IMR-90 (cell line): Measurements from ENCODE around the gene ZSCAN12. TPM values are rescaled to one million over a fixed set of nuclear protein-coding genes. Genes with fewer than 3 reads are reported as not detected.

ENCODE experiments used
- ATAC-seq: fragments of 200-7000 bp; cut with Tn5 transposase; 2 replicates; pipeline ENCODE4 v1.9.1; 2020; ENCODE audit warnings: low read depth, mild to moderate bottlenecking, moderate library complexity
- BruUV-seq: library from RNA; stranded (reverse); fragments of 400-500 nt; replicated peaks from 2 replicates; lab custom pipeline; 2021; lab: Mats Ljungman, UMichigan
- CTCF ChIA-PET: fragments of 300-600 bp; formaldehyde crosslinking; extraction: SDS; loops from one replicate; lab custom pipeline; 2021; ENCODE audit warnings: antibody characterized with exemption; lab: Yijun Ruan, JAX
- POLR2A ChIA-PET: fragments of 300-600 bp; sonication (Branson Sonifier 250); formaldehyde crosslinking; loops from one replicate; lab custom pipeline; 2022; ENCODE audit warnings: antibody characterized with exemption; ENCODE audit not compliant: unreplicated experiment; lab: Charles Lee
- DNase-seq: peaks from one replicate; pipeline ENCODE4 v3.0.0; 2013
- H2AFZ ChIP-seq: replicated peaks from 2 replicates; pipeline ENCODE3; 2013; ENCODE audit warnings: low read length, mild to moderate bottlenecking; ENCODE audit not compliant: poor library complexity
- H2AK5ac ChIP-seq: 2 replicates; pipeline ENCODE4 v1.6.1; 2013; ENCODE audit warnings: low read depth, low read length, inconsistent platforms
- H2AK9ac ChIP-seq: replicated peaks from 2 replicates; pipeline ENCODE3; 2013; ENCODE audit warnings: mild to moderate bottlenecking, low read depth, low read length, moderate library complexity; ENCODE audit not compliant: poor library complexity
- H2BK120ac ChIP-seq: 2 replicates; pipeline ENCODE4 v1.6.1; 2013; ENCODE audit warnings: low read depth, low read length, inconsistent platforms
- H2BK15ac ChIP-seq: 3 replicates; pipeline ENCODE4 v1.6.1; 2013; ENCODE audit warnings: low read depth, low read length, inconsistent platforms
- H2BK20ac ChIP-seq: 2 replicates; pipeline ENCODE4 v1.6.1; 2013; ENCODE audit warnings: low read depth, mild to moderate bottlenecking, inconsistent platforms, low read length, moderate library complexity
- H2BK5ac ChIP-seq: 2 replicates; pipeline ENCODE4 v1.6.1; 2013; ENCODE audit warnings: mild to moderate bottlenecking, low read depth, low read length, inconsistent platforms; ENCODE audit not compliant: poor library complexity, severe bottlenecking
- H3K14ac ChIP-seq: replicated peaks from 2 replicates; pipeline ENCODE4 v1.6.1; 2013; ENCODE audit warnings: low read depth, low read length, inconsistent platforms
- H3K18ac ChIP-seq: 2 replicates; pipeline ENCODE4 v1.6.1; 2013; ENCODE audit warnings: low read depth, low read length, control low read depth
- H3K23ac ChIP-seq: 2 replicates; pipeline ENCODE4 v1.6.1; 2013; ENCODE audit warnings: low read depth, low read length, inconsistent platforms
- H3K27ac ChIP-seq: 2 replicates; pipeline ENCODE4 v1.5.1; 2013; ENCODE audit warnings: mild to moderate bottlenecking, control low read depth, low read length; ENCODE audit not compliant: insufficient read depth
- H3K27me3 ChIP-seq: 2 replicates; pipeline ENCODE4 v1.6.1; 2013; ENCODE audit warnings: low read length; ENCODE audit not compliant: control insufficient read depth, insufficient read depth
- H3K36me3 ChIP-seq: 2 replicates; pipeline ENCODE4 v1.6.1; 2013; ENCODE audit warnings: low read length, mixed read lengths; ENCODE audit not compliant: control insufficient read depth, insufficient read depth
- H3K4ac ChIP-seq: 2 replicates; pipeline ENCODE4 v1.6.1; 2013; ENCODE audit warnings: low read depth, low read length, inconsistent platforms
- H3K4me1 ChIP-seq: 2 replicates; pipeline ENCODE4 v1.6.1; 2013; ENCODE audit warnings: low read length, mixed read lengths; ENCODE audit not compliant: control insufficient read depth, insufficient read depth
- H3K4me2 ChIP-seq: 2 replicates; pipeline ENCODE4 v1.6.1; 2013; ENCODE audit warnings: low read depth, mild to moderate bottlenecking, control low read depth, low read length, moderate library complexity
- H3K4me3 ChIP-seq: 2 replicates; pipeline ENCODE4 v1.5.1; 2013; ENCODE audit warnings: low read depth, mild to moderate bottlenecking, control low read depth, low read length, moderate library complexity; ENCODE audit not compliant: insufficient read depth
- H3K56ac ChIP-seq: 2 replicates; pipeline ENCODE4 v1.6.1; 2013; ENCODE audit warnings: low read length, inconsistent platforms; ENCODE audit not compliant: insufficient read depth; ENCODE audit errors: extremely low read depth
- H3K79me1 ChIP-seq, 2 experiments: 2 replicates each; pipeline ENCODE4 v1.6.1; 2013; ENCODE audit warnings: low read length in 2 of 2, inconsistent platforms in 1 of 2, low read depth in 1 of 2
- H3K9ac ChIP-seq: 2 replicates; pipeline ENCODE4 v1.6.1; 2013; ENCODE audit warnings: low read depth, low read length, control low read depth
- H3K9me1 ChIP-seq: 2 replicates; pipeline ENCODE4 v1.6.1; 2013; ENCODE audit warnings: low read length, inconsistent platforms; ENCODE audit not compliant: insufficient read depth
- H3K9me3 ChIP-seq: 2 replicates; pipeline ENCODE4 v1.6.1; 2013; ENCODE audit warnings: low read length; ENCODE audit not compliant: control insufficient read depth, insufficient read depth
- H4K20me1 ChIP-seq: 2 replicates; pipeline ENCODE4 v1.6.1; 2013; ENCODE audit warnings: low read length, inconsistent platforms; ENCODE audit not compliant: insufficient read depth
- H4K5ac ChIP-seq: 2 replicates; pipeline ENCODE4 v1.6.1; 2013; ENCODE audit warnings: mild to moderate bottlenecking, low read depth, low read length, control low read depth
- H4K8ac ChIP-seq, 2 experiments: 2 replicates each; pipeline ENCODE4 v1.6.1; 2013; ENCODE audit warnings: low read depth in 2 of 2, low read length in 2 of 2, control low read depth in 1 of 2, inconsistent platforms in 1 of 2
- H4K91ac ChIP-seq: 2 replicates; pipeline ENCODE4 v1.6.1; 2013; ENCODE audit warnings: low read depth, low read length, inconsistent platforms; ENCODE audit not compliant: insufficient read depth
- BHLHE40 ChIP-seq: fragments of 150-350 bp; IDR thresholded peaks from 2 replicates; pipeline ENCODE4 v1.6.1; 2016; ENCODE audit warnings: mild to moderate bottlenecking, low read depth, low read length
- CEBPB ChIP-seq: IDR thresholded peaks from 2 replicates; pipeline ENCODE4 v1.6.1; 2012; ENCODE audit warnings: low read depth, low read length, improper control_type of control experiment
- FOS ChIP-seq: fragments of 150-350 bp; IDR thresholded peaks from 2 replicates; pipeline ENCODE4 v1.6.1; 2016; ENCODE audit warnings: low read depth, low read length
- MAZ ChIP-seq: IDR thresholded peaks from 2 replicates; pipeline ENCODE4 v1.6.1; 2012; ENCODE audit warnings: low read depth, mild to moderate bottlenecking, low read length, improper control_type of control experiment, moderate library complexity, borderline replicate concordance
- NFE2L2 ChIP-seq: fragments of 150-350 bp; IDR thresholded peaks from 2 replicates; pipeline ENCODE4 v1.6.1; 2016; ENCODE audit warnings: low read depth, mild to moderate bottlenecking, low read length
- POLR2A ChIP-seq: IDR thresholded peaks from 2 replicates; pipeline ENCODE4 v1.6.1; 2012; ENCODE audit warnings: mild to moderate bottlenecking, low read depth, low read length
- RCOR1 ChIP-seq: IDR thresholded peaks from 2 replicates; pipeline ENCODE4 v1.6.1; 2012; ENCODE audit warnings: mild to moderate bottlenecking, low read length, improper control_type of control experiment; ENCODE audit not compliant: insufficient replicate concordance
- RFX5 ChIP-seq: IDR thresholded peaks from 2 replicates; pipeline ENCODE4 v1.8.0; 2012; ENCODE audit warnings: low read depth, mild to moderate bottlenecking, low read length, moderate library complexity
- SMC3 ChIP-seq: fragments of 150-350 bp; IDR thresholded peaks from 2 replicates; pipeline ENCODE4 v1.6.1; 2016; ENCODE audit warnings: low read depth, mild to moderate bottlenecking, antibody characterized with exemption, low read length, moderate library complexity
- WGBS, 2 experiments: methylation state at CpG; one replicate each; pipeline versions ENCODE4 v1.1.5 to v1.1.7; 2013; ENCODE audit warnings: missing lambda C conversion rate in 2 of 2; ENCODE audit not compliant: insufficient read length in 1 of 2; ENCODE audit errors: extremely low coverage in 2 of 2; 5-methylcytosine and 5-hydroxymethylcytosine counted together
- dilution Hi-C: fragments of 300-500 bp; cut with HindIII; formaldehyde crosslinking; loops from one replicate; pipeline ENCODE4 v1.14.3; 2018; ENCODE audit warnings: low sequenced_read_pairs; ENCODE audit not compliant: unreplicated experiment
- in situ Hi-C: fragments of 300-500 bp; cut with MboI; formaldehyde crosslinking; loops from 3 replicates; pipeline ENCODE4 v1.14.3; 2019; ENCODE audit warnings: low sequenced_read_pairs, inconsistent platforms, mixed read lengths
- intact Hi-C: fragments of 100-400 bp; cut with micrococcal nuclease; formaldehyde crosslinking; loops from 2 replicates; pipeline ENCODE4 v1.10.0; 2022
- polyA plus RNA-seq, 3 experiments: library from polyadenylated mRNA; depleted of rRNA; stranded (reverse); fragments of >200 nt; gene quantifications; 2 replicates each; pipeline ENCODE4 v1.2.3, GENCODE V29; 2012; ENCODE audit warnings: low replicate concordance in 1 of 3
- total RNA-seq: library from RNA; depleted of rRNA; stranded (reverse); fragments of >200 nt; gene quantifications from 2 replicates; pipeline ENCODE4 v1.2.3, GENCODE V29; 2012

ZSCAN12 gene
- total and polyA plus RNA-seq, 2 of the 4 experiments (the other 2 are of a cell fraction) = 2.0 to 6.5 TPM

DNA sequence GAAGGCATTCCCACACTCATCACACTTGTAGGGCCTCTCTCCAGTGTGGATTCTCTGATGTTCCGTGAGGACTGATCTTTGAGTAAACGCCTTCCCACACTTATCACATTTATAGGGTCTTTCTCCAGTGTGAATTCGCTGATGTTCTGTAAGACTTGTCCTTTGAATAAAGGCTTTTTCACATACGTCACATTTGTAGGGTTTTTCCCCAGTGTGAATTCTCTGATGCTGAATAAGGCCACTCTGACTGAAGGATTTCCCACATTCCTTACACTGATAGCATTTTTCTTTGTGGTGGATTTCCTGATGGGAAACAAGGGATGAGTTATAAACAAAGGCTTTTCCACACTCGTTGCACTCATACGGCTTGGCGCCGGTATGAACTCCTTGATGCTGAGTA is 8.9 kb downstream of the ZSCAN12 start:
- no peak overlapping the region for H3K27ac ChIP-seq
- H3K9me1 ChIP-seq = no peaks in the 10 kb centered on the region
- no peak overlapping the region for H2AK5ac ChIP-seq
- no peak overlapping the region for H2BK20ac ChIP-seq
- dilution Hi-C loops (no loop called here), intact Hi-C loops (no loop called here), in situ Hi-C loops (no loop called here)
- no peaks in the 10 kb centered on the region for H3K4me1 ChIP-seq
- H4K20me1 ChIP-seq = no peaks in the 10 kb centered on the region
- POLR2A ChIA-PET = no interaction called here
- H4K5ac ChIP-seq = no peak overlapping the region
- no peak for DNase-seq
- H2AFZ ChIP-seq = no peak overlapping the region
- no peak overlapping the region for H3K4me3 ChIP-seq
- no peak for ATAC-seq
- no peak overlapping the region for H3K4ac ChIP-seq
- peaks cover 34% of the 10 kb centered on the region for H3K36me3 ChIP-seq
- H2AK9ac ChIP-seq = no peak overlapping the region
- no peaks in the 10 kb centered on the region for H3K9me3 ChIP-seq
- no peaks in the 10 kb centered on the region for H3K27me3 ChIP-seq
- H4K91ac ChIP-seq = no peak overlapping the region
- H3K4me2 ChIP-seq = no peak overlapping the region
- whole genome bisulfite sequencing, 2 experiments = 93% methylated on average over 3 of the region's 8 CpGs; no CpG with 5 or more reads in 1 of the 2 experiments
- no peak overlapping the region for H2BK120ac ChIP-seq
- H2BK5ac ChIP-seq = no peak overlapping the region
- H4K8ac ChIP-seq = no peak overlapping the region
- TF ChIP-seq RCOR1 (no peak), NFE2L2 (no peak), BHLHE40 (no peak), MAZ (no peak), SMC3 (no peak), FOS (no peak), CEBPB (no peak), POLR2A (no peak), RFX5 (no peak)
- no peak overlapping the region for H3K56ac ChIP-seq
- H2BK15ac ChIP-seq = no peak overlapping the region
- CTCF ChIA-PET = no interaction called here
- H3K14ac ChIP-seq = no peak overlapping the region
- H3K79me1 ChIP-seq = peaks cover 26 to 36% of the 10 kb centered on the region in 2 experiments
- H3K9ac ChIP-seq = no peak overlapping the region
- H3K23ac ChIP-seq = no peak overlapping the region
- H3K18ac ChIP-seq = no peak overlapping the region
- BruUV-seq = no TSS peak
